H9 (cell line): ENCODE results near the gene CSF2. TPM values are rescaled to one million over a fixed set of nuclear protein-coding genes. Genes with fewer than 3 reads are reported as not detected.

Experiments
- DNase-seq: peaks from one replicate; pipeline ENCODE4 v3.0.0-alpha.2; 2017
- H2AFZ ChIP-seq: one replicate; pipeline ENCODE4 v1.6.1; 2013; ENCODE audit warnings: mild to moderate bottlenecking, low read length, control low read depth, moderate library complexity
- H2AK5ac ChIP-seq: 2 replicates; pipeline ENCODE4 v1.6.1; 2013; ENCODE audit warnings: low read length, control low read depth, mixed read lengths; ENCODE audit not compliant: insufficient read length
- H2BK120ac ChIP-seq: one replicate; pipeline ENCODE4 v1.6.1; 2013; ENCODE audit warnings: low read depth, mild to moderate bottlenecking, low read length, control low read depth, inconsistent platforms; ENCODE audit not compliant: poor library complexity, severe bottlenecking
- H2BK12ac ChIP-seq: 2 replicates; pipeline ENCODE4 v1.6.1; 2013; ENCODE audit warnings: low read length, control low read depth, mixed read lengths, low read depth; ENCODE audit not compliant: insufficient read length
- H2BK15ac ChIP-seq: 2 replicates; pipeline ENCODE4 v1.6.1; 2013; ENCODE audit warnings: low read depth, low read length, control low read depth
- H2BK20ac ChIP-seq: one replicate; pipeline ENCODE4 v1.6.1; 2013; ENCODE audit warnings: low read depth, mild to moderate bottlenecking, low read length, control low read depth, inconsistent platforms; ENCODE audit not compliant: poor library complexity, severe bottlenecking
- H2BK5ac ChIP-seq: 2 replicates; pipeline ENCODE4 v1.6.1; 2013; ENCODE audit warnings: low read length, control low read depth, mixed read lengths; ENCODE audit not compliant: insufficient read length
- H3K14ac ChIP-seq: 2 replicates; pipeline ENCODE4 v1.6.1; 2013; ENCODE audit warnings: low read length, control low read depth; ENCODE audit not compliant: insufficient read depth
- H3K18ac ChIP-seq: 2 replicates; pipeline ENCODE4 v1.6.1; 2013; ENCODE audit warnings: low read depth, mild to moderate bottlenecking, mixed read lengths, low read length, control low read depth; ENCODE audit not compliant: insufficient read length
- H3K23ac ChIP-seq: 2 replicates; pipeline ENCODE4 v1.6.1; 2013; ENCODE audit warnings: low read length, control low read depth, mixed read lengths, low read depth; ENCODE audit not compliant: insufficient read length
- H3K23me2 ChIP-seq: 2 replicates; pipeline ENCODE4 v1.6.1; 2013; ENCODE audit warnings: low read depth, mild to moderate bottlenecking, mixed read lengths, low read length, control low read depth; ENCODE audit not compliant: insufficient read length, poor library complexity, severe bottlenecking
- H3K27ac ChIP-seq: 2 replicates; pipeline ENCODE4 v1.5.1; 2013; ENCODE audit warnings: low read length, control low read depth, mixed read lengths, low read depth; ENCODE audit not compliant: insufficient read length
- H3K27me3 ChIP-seq: 2 replicates; pipeline ENCODE4 v1.6.1; 2013; ENCODE audit warnings: low read length, control low read depth, inconsistent platforms; ENCODE audit not compliant: insufficient read depth
- H3K4ac ChIP-seq: 2 replicates; pipeline ENCODE4 v1.6.1; 2013; ENCODE audit warnings: low read depth, mild to moderate bottlenecking, control low read depth, inconsistent platforms, low read length, moderate library complexity
- H3K4me1 ChIP-seq: 2 replicates; pipeline ENCODE4 v1.6.1; 2013; ENCODE audit warnings: low read length, control low read depth, inconsistent platforms; ENCODE audit not compliant: insufficient read depth
- H3K4me2 ChIP-seq: 2 replicates; pipeline ENCODE4 v1.6.1; 2013; ENCODE audit warnings: low read length, control low read depth, mixed read lengths; ENCODE audit not compliant: insufficient read length, insufficient read depth
- H3K56ac ChIP-seq: 2 replicates; pipeline ENCODE4 v1.6.1; 2013; ENCODE audit warnings: low read depth, mild to moderate bottlenecking, mixed read lengths, low read length, control low read depth; ENCODE audit not compliant: insufficient read length
- H3K79me1 ChIP-seq: 2 replicates; pipeline ENCODE4 v1.6.1; 2013; ENCODE audit warnings: low read depth, mild to moderate bottlenecking, moderate library complexity, low read length, control low read depth, inconsistent platforms; ENCODE audit not compliant: insufficient read depth, poor library complexity, severe bottlenecking
- H3K79me2 ChIP-seq: 2 replicates; pipeline ENCODE4 v1.6.1; 2013; ENCODE audit warnings: low read length, control low read depth, inconsistent platforms; ENCODE audit not compliant: insufficient read depth
- H3K9ac ChIP-seq: 2 replicates; pipeline ENCODE4 v1.6.1; 2013; ENCODE audit warnings: low read length, control low read depth, mixed read lengths; ENCODE audit not compliant: insufficient read length; ENCODE audit errors: extremely low read depth
- H3K9me3 ChIP-seq: one replicate; pipeline ENCODE4 v1.6.1; 2013; ENCODE audit warnings: low read depth, low read length, inconsistent platforms; ENCODE audit not compliant: control insufficient read depth
- H3T11ph ChIP-seq: one replicate; pipeline ENCODE4 v1.6.1; 2013; ENCODE audit warnings: mild to moderate bottlenecking, low read length, control low read depth, inconsistent platforms
- H4K20me1 ChIP-seq: one replicate; pipeline ENCODE4 v1.6.1; 2013; ENCODE audit not compliant: control insufficient read depth, insufficient read length, insufficient read depth
- H4K5ac ChIP-seq: 2 replicates; pipeline ENCODE4 v1.6.1; 2013; ENCODE audit warnings: low read depth, mild to moderate bottlenecking, mixed read lengths, low read length, control low read depth; ENCODE audit not compliant: insufficient read length
- H4K8ac ChIP-seq: replicated peaks from 2 replicates; pipeline ENCODE4 v1.6.1; 2013; ENCODE audit warnings: low read length, control low read depth, mixed read lengths, low read depth; ENCODE audit not compliant: insufficient read length
- H4K91ac ChIP-seq: 2 replicates; pipeline ENCODE4 v1.6.1; 2013; ENCODE audit warnings: low read depth, mild to moderate bottlenecking, moderate library complexity, mixed read lengths, low read length, control low read depth; ENCODE audit not compliant: insufficient read length
- H3K27ac Mint-ChIP-seq, 3 experiments: 2 replicates in 2 of 3; 3 replicates in 1 of 3; pipeline ENCODE4 v1.8.0; 2020 to 2021; ENCODE audit warnings: mixed read lengths in 3 of 3, mild to moderate bottlenecking in 1 of 3, moderate library complexity in 1 of 3
- H3K27me3 Mint-ChIP-seq: 2 replicates; pipeline ENCODE4 v1.8.0; 2021; ENCODE audit warnings: low read depth, mild to moderate bottlenecking, moderate library complexity, mixed read lengths
- H3K36me3 Mint-ChIP-seq, 3 experiments: 2 replicates in 2 of 3; 3 replicates in 1 of 3; pipeline ENCODE4 v1.8.0; 2020 to 2021; ENCODE audit warnings: low read depth in 3 of 3, mixed read lengths in 3 of 3; ENCODE audit not compliant: insufficient read depth in 1 of 3
- H3K4me1 Mint-ChIP-seq, 2 experiments: 2 replicates each; pipeline ENCODE4 v1.8.0; 2020; ENCODE audit warnings: mixed read lengths in 2 of 2
- H3K4me3 Mint-ChIP-seq, 2 experiments: 2 replicates in 1 of 2; 3 replicates in 1 of 2; pipeline ENCODE4 v1.8.0; 2020 to 2021; ENCODE audit warnings: mild to moderate bottlenecking in 2 of 2, mixed read lengths in 2 of 2, moderate library complexity in 1 of 2
- H3K9me3 Mint-ChIP-seq, 2 experiments: 2 replicates in 1 of 2; 3 replicates in 1 of 2; pipeline ENCODE4 v1.8.0; 2020; ENCODE audit warnings: mild to moderate bottlenecking in 2 of 2, mixed read lengths in 2 of 2, moderate library complexity in 1 of 2
- CTCF ChIP-seq: fragments of 200-600 bp; sonication (generic); conservative IDR thresholded peaks from 3 replicates; pipeline ENCODE4 v1.8.0; 2021; ENCODE audit warnings: antibody characterized with exemption, mild to moderate bottlenecking
- WGBS: extraction: QIAGEN DNeasy Blood & Tissue Kit; methylation state at CpG from one replicate; pipeline ENCODE4 v1.1.7; 2013; ENCODE audit warnings: missing lambda C conversion rate, low lambda C conversion rate, mixed read lengths; ENCODE audit not compliant: insufficient read length; ENCODE audit errors: extremely low coverage; 5-methylcytosine and 5-hydroxymethylcytosine counted together
- total RNA-seq: library from RNA; stranded (reverse); gene quantifications from 2 replicates; pipeline ENCODE4 v1.2.1, GENCODE V29; 2021

CSF2 gene
- total RNA-seq, 1 experiment from 2014 or later = not detected

GRCh38 chr5:132072070-132072469, 1.5 kb upstream of the CSF2 start:
- Histone ChIP-seq H3K79me2 (no peaks in the 10 kb centered on the region), H3K56ac (no peak overlapping the region), H2BK5ac (no peak overlapping the region), H3K9ac (no peak overlapping the region), H3K23ac (no peak overlapping the region), H4K8ac (no peak overlapping the region), H2BK20ac (no peak overlapping the region), H3K9me3 (no peaks in the 10 kb centered on the region), H3K79me1 (no peaks in the 10 kb centered on the region), H3K27ac (no peak overlapping the region), H2BK120ac (no peak overlapping the region), H3K23me2 (no peaks in the 10 kb centered on the region), H3K14ac (no peak overlapping the region; the same call in 1 of the 2 replicates), H2BK15ac (no peak overlapping the region), H2AK5ac (no peak overlapping the region), H4K91ac (no peak overlapping the region), H4K20me1 (no peaks in the 10 kb centered on the region), H3K18ac (no peak overlapping the region), H3K4me2 (no peak overlapping the region), H2BK12ac (no peak overlapping the region), H4K5ac (no peak overlapping the region), H3K4ac (no peak overlapping the region), H3K27me3 (no peaks in the 10 kb centered on the region), H3T11ph (no peak overlapping the region), H3K4me1 (no peaks in the 10 kb centered on the region), H2AFZ (no peak overlapping the region)
- Mint-ChIP-seq H3K4me3 (no peak overlapping the region), H3K4me1 (peaks cover 4 to 5% of the 10 kb centered on the region in 2 experiments; a peak in 3 of 4 replicates), H3K27ac (no peak overlapping the region), H3K9me3 (no peaks in the 10 kb centered on the region), H3K27me3 (no peaks in the 10 kb centered on the region; the same call in none of the 2 replicates), H3K36me3 (no peaks in the 10 kb centered on the region)
- no peak for TF ChIP-seq CTCF
- WGBS = no CpG with 5 or more reads among the region's 4 CpGs
- no peak for DNase-seq
